SJCRH30 (cell line): ENCODE measurements around the gene SMARCA2. TPM values are rescaled to one million over a fixed set of nuclear protein-coding genes. Genes with fewer than 3 reads are reported as not detected.

ENCODE experiments used
- DNase-seq, 2 experiments: peaks; one replicate each; pipeline ENCODE4 v3.0.0-alpha.2; 2015 to 2020
- H3K27ac ChIP-seq: fragments of 250-450 bp; sonication (Bioruptor Pico); 2 replicates; pipeline ENCODE4 v1.5.1; 2020; ENCODE audit warnings: mild to moderate bottlenecking, moderate library complexity
- H3K27me3 ChIP-seq: fragments of 250-450 bp; sonication (Bioruptor Pico); 2 replicates; pipeline ENCODE4 v1.5.1; 2020; ENCODE audit warnings: mild to moderate bottlenecking, moderate library complexity
- H3K36me3 ChIP-seq: fragments of 250-450 bp; sonication (Bioruptor Pico); 2 replicates; pipeline ENCODE4 v1.5.1; 2020; ENCODE audit warnings: mild to moderate bottlenecking, moderate library complexity
- H3K4me1 ChIP-seq: fragments of 250-450 bp; sonication (Bioruptor Pico); 2 replicates; pipeline ENCODE4 v1.5.1; 2020; ENCODE audit warnings: mild to moderate bottlenecking, moderate library complexity
- H3K4me3 ChIP-seq: fragments of 250-450 bp; sonication (Bioruptor Pico); 2 replicates; pipeline ENCODE4 v1.5.1; 2020; ENCODE audit warnings: mild to moderate bottlenecking, moderate library complexity
- H3K9me3 ChIP-seq: fragments of 250-450 bp; sonication (Bioruptor Pico); replicated peaks from 2 replicates; pipeline ENCODE4 v1.5.1; 2020; ENCODE audit warnings: mild to moderate bottlenecking, moderate library complexity
- total RNA-seq: library from RNA; depleted of rRNA; stranded (reverse); fragments of >200 nt; shearing (Covaris generic); gene quantifications from 2 replicates; pipeline ENCODE4 v1.2.3, GENCODE V29; 2014; rRNA removed

SMARCA2 gene
- total RNA-seq, result 45.1 and 64.7 TPM in 2 replicates

GRCh38 chr9:2014696-2015580 is at the start of gene SMARCA2:
Gene SMARCA2, plus strand, starts transcription at chr9:2015347. Its CDS starts 13,676 bp downstream, at chr9:2029023.
- H3K4me3 ChIP-seq, result peak within 1 kb of the TSS; percentile 73
- 0 out of 2 replicates have a peak, but pooled peaks cover 2% of the 10 kb centered on the region for H3K4me1 ChIP-seq
- peak within 1 kb of the TSS; percentile 88 for H3K27ac ChIP-seq
- H3K36me3 ChIP-seq, result no peaks in the 10 kb centered on the region
- H3K9me3 ChIP-seq, result no peaks in the 10 kb centered on the region
- peak; percentile 94 to 95 for DNase-seq
- H3K27me3 ChIP-seq, result no peaks in the 10 kb centered on the region

GRCh38 chr9:1966725-1967366 is 48.3 kb upstream of the SMARCA2 start:
- DNase-seq, result no peak
- Histone ChIP-seq H3K27me3 (no peaks in the 10 kb centered on the region), H3K4me1 (no peaks in the 10 kb centered on the region), H3K36me3 (no peaks in the 10 kb centered on the region), H3K4me3 (no peak overlapping the region), H3K27ac (no peak overlapping the region), H3K9me3 (no peaks in the 10 kb centered on the region)

DNA sequence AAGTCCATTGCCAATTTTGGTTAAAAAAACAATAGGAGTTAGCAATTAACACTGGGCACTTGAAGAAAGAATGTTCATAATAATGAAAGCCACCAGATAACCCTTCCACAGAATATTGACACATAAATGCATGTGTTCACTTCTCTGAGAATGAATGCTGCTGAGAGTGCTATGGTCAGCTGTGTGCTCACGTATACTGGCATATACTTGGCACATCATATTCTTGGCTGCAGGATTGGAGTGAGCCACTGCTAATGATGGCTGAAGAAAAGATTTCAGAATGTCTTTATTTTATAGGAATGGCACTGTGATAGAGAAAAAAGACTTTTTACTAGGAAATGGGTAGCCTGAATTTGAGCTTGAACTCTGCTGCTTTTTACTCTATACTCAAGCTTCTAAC is 46.0 kb upstream of the SMARCA2 start:
- Histone ChIP-seq H3K27me3 (no peaks in the 10 kb centered on the region), H3K27ac (no peak overlapping the region), H3K9me3 (no peaks in the 10 kb centered on the region), H3K4me1 (no peaks in the 10 kb centered on the region), H3K4me3 (no peak overlapping the region), H3K36me3 (no peaks in the 10 kb centered on the region)
- no peak for DNase-seq

- H3K9me3 ChIP-seq, result no peaks in the 10 kb centered on the region
- no peaks in the 10 kb centered on the region for H3K4me1 ChIP-seq
- no peak for DNase-seq
- no peak overlapping the region for H3K27ac ChIP-seq
- no peaks in the 10 kb centered on the region for H3K36me3 ChIP-seq
- H3K4me3 ChIP-seq, result no peak overlapping the region
- H3K27me3 ChIP-seq, result no peaks in the 10 kb centered on the region
Observed at GRCh38 chr9:1969898-1970297, 45.2 kb upstream of the SMARCA2 start.

- Histone ChIP-seq H3K27me3 (no peaks in the 10 kb centered on the region), H3K4me1 (no peaks in the 10 kb centered on the region), H3K9me3 (no peaks in the 10 kb centered on the region), H3K36me3 (no peaks in the 10 kb centered on the region), H3K27ac (no peak overlapping the region), H3K4me3 (no peak overlapping the region)
- DNase-seq, result no peak
Observed at GRCh38 chr9:1972672-1973071, 42.5 kb upstream of the SMARCA2 start.

DNA sequence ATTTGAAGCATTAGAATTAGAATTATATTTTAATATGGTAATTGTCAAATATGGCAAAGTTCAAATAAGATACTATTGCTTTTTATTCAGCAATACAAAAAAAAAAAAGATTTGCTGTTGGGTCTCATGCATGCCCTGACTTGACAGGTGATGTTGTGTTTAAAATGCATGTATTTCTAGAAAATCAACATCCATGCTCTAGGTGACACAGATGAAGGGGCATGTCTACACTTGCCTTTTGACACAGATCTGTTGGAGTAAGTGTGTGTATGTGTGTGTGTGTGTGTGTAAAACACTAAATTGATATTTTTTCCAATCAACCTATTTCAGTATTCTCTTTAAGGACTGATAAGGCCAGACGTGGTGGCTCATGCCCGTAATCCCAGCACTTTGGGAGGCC is 38.1 kb upstream of the SMARCA2 start:
- Histone ChIP-seq H3K36me3 (no peaks in the 10 kb centered on the region), H3K4me3 (no peak overlapping the region), H3K27ac (no peak overlapping the region), H3K9me3 (no peaks in the 10 kb centered on the region), H3K27me3 (no peaks in the 10 kb centered on the region), H3K4me1 (peaks cover 11% of the 10 kb centered on the region)
- no peak for DNase-seq

DNA sequence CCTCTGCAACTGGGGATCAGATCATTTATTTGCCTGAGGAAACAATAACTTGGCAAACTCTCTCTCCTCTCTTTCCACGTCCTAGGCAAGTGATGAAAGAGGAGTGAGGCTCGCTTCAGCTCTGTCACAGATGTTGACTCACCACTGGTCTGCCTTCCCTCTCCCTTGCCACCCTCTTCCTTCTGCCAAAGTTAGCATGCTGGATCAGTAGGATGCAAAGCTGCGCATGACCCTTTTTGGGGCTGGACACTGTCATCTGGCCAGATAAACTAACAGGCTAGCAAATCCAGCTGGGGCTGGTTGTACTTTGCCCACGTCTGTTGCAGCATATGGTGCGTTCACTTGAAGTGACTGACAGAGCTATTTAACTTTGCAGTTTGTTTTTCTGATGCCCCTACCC is 36.2 kb upstream of the SMARCA2 start:
- H3K4me1 ChIP-seq, result peaks cover 11% of the 10 kb centered on the region
- DNase-seq, result no peak
- no peak overlapping the region for H3K27ac ChIP-seq
- H3K27me3 ChIP-seq, result no peaks in the 10 kb centered on the region
- H3K4me3 ChIP-seq, result no peak overlapping the region
- H3K9me3 ChIP-seq, result no peaks in the 10 kb centered on the region
- H3K36me3 ChIP-seq, result no peaks in the 10 kb centered on the region

- Histone ChIP-seq H3K36me3 (no peaks in the 10 kb centered on the region), H3K27me3 (no peaks in the 10 kb centered on the region), H3K4me1 (peaks cover 11% of the 10 kb centered on the region), H3K27ac (no peak overlapping the region), H3K9me3 (no peaks in the 10 kb centered on the region), H3K4me3 (no peak overlapping the region)
- peak; percentile 50 to 74 for DNase-seq
Observed at GRCh38 chr9:1979741-1980367, 35.3 kb upstream of the SMARCA2 start.

DNA sequence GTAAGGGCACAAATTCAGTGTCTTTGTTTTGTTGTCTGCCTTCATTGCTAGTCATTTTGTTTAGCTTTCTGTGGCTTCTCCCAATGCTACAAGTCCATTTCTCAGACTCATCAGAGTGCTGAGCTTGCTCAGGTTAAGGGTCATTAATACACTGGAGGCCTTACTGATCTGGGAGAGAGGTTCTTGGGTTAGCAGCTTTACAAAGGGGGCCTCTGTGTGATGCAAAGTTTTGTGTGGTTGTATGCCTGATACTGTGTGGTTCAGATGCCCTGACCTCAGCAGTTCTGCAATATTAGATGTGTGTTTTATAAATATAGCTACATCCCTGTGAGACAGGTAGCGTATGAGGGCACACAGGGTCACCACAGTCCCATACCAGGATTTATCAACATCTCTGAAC is 34.8 kb upstream of the SMARCA2 start:
- no peaks in the 10 kb centered on the region for H3K9me3 ChIP-seq
- peaks cover 11% of the 10 kb centered on the region for H3K4me1 ChIP-seq
- no peak overlapping the region for H3K27ac ChIP-seq
- no peaks in the 10 kb centered on the region for H3K36me3 ChIP-seq
- no peaks in the 10 kb centered on the region for H3K27me3 ChIP-seq
- DNase-seq, result peak in 1 of 2 experiments; percentile 2
- no peak overlapping the region for H3K4me3 ChIP-seq

- no peak overlapping the region for H3K27ac ChIP-seq
- H3K4me1 ChIP-seq, result peaks cover 11% of the 10 kb centered on the region
- H3K27me3 ChIP-seq, result no peaks in the 10 kb centered on the region
- H3K36me3 ChIP-seq, result no peaks in the 10 kb centered on the region
- no peaks in the 10 kb centered on the region for H3K9me3 ChIP-seq
- no peak for DNase-seq
- no peak overlapping the region for H3K4me3 ChIP-seq
Observed at GRCh38 chr9:1982074-1982473, 33.1 kb upstream of the SMARCA2 start.

DNA sequence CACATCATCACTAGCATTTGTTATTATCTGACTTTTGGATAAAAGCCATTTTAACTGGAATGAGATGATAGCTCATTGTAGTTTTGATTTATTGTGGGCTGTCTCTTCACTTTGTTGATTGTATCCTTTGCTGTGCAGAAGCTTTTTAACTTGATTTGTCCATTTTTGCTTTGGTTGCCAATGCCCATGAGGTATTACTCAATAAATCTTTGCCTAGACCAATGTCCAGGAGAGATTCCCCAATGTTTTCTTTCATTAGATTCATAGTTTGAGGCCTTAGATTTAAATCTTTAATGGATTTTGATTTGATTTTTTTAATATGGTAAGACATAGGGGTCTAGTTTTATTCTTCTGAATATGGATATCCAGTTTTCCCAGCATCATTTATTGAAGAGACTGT is 28.8 kb upstream of the SMARCA2 start:
- Histone ChIP-seq H3K4me3 (no peak overlapping the region), H3K9me3 (no peaks in the 10 kb centered on the region), H3K27me3 (no peaks in the 10 kb centered on the region), H3K4me1 (no peaks in the 10 kb centered on the region), H3K27ac (no peak overlapping the region), H3K36me3 (no peaks in the 10 kb centered on the region)
- DNase-seq, result no peak

DNA sequence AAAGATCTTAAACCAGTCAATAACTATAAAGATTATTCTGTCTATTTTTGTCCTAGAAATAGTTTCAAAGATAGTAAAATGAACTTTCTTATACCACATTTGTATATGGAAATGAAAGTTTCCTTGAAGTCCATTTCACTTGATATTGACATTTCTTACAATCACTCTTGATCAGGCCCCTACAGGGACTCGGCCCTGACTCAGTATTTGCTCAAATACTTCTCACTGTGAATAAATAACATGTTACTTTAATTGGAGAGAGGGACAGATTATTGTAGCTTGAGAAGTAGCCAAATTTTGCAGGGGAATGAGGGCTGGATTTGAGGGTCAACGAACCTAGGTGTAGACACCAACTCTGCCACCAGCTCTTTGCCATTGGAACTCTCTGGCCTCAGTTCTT is 25.6 kb upstream of the SMARCA2 start:
- H3K36me3 ChIP-seq, result no peaks in the 10 kb centered on the region
- H3K9me3 ChIP-seq, result no peaks in the 10 kb centered on the region
- H3K4me3 ChIP-seq, result no peak overlapping the region
- H3K4me1 ChIP-seq, result no peaks in the 10 kb centered on the region
- DNase-seq, result no peak
- H3K27ac ChIP-seq, result no peak overlapping the region
- no peaks in the 10 kb centered on the region for H3K27me3 ChIP-seq

GRCh38 chr9:1994180-1994579 is 21.0 kb upstream of the SMARCA2 start:
- Histone ChIP-seq H3K4me3 (no peak overlapping the region), H3K27ac (no peak overlapping the region), H3K4me1 (no peaks in the 10 kb centered on the region), H3K27me3 (no peaks in the 10 kb centered on the region), H3K9me3 (no peaks in the 10 kb centered on the region), H3K36me3 (no peaks in the 10 kb centered on the region)
- DNase-seq, result no peak

DNA sequence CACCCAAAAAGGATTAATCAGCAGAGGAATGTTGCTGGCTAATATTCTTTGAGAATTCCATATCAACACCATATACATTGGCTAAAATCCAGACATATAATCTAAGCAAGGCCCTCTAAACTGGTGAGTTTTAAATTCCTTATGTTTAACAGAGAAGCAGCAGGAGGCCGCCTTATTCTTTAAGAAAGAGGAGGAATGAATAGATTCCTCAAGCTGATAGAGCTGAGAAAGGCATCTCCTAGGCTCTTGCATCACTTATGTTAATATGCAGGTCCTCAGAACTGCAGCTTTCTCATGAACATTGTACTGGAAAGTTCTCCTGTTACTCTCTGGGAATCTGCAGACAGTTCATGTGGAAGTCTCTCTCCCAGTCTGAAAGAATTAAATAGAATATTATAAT is 20.1 kb upstream of the SMARCA2 start:
- DNase-seq, result no peak
- Histone ChIP-seq H3K36me3 (no peaks in the 10 kb centered on the region), H3K4me1 (no peaks in the 10 kb centered on the region), H3K27me3 (no peaks in the 10 kb centered on the region), H3K9me3 (no peaks in the 10 kb centered on the region), H3K4me3 (no peak overlapping the region), H3K27ac (no peak overlapping the region)

- H3K27me3 ChIP-seq, result no peaks in the 10 kb centered on the region
- H3K27ac ChIP-seq, result no peak overlapping the region
- no peaks in the 10 kb centered on the region for H3K9me3 ChIP-seq
- H3K4me1 ChIP-seq, result no peaks in the 10 kb centered on the region
- H3K36me3 ChIP-seq, result no peaks in the 10 kb centered on the region
- no peak for DNase-seq
- no peak overlapping the region for H3K4me3 ChIP-seq
Observed at GRCh38 chr9:1996156-1996555, 19.0 kb upstream of the SMARCA2 start.
